OCI-LY7 (cell line): Measurements from ENCODE around the gene SIL1. TPM values are rescaled to one million over a fixed set of nuclear protein-coding genes. Genes with fewer than 3 reads are reported as not detected.
A peak's percentile ranks its signal among the peaks of the same experiment; 100 is the strongest.

ENCODE experiments used
- BruUV-seq: library from RNA; stranded (reverse); fragments of 400-500 nt; replicated peaks from 2 replicates; lab custom pipeline; 2021; lab: Mats Ljungman, UMichigan
- CTCF ChIA-PET: fragments of 300-600 bp; sonication (Branson Sonifier 250); formaldehyde crosslinking; loops from one replicate; lab custom pipeline; 2022; ENCODE audit warnings: antibody characterized with exemption; ENCODE audit not compliant: unreplicated experiment; lab: Charles Lee
- POLR2A ChIA-PET: fragments of 300-600 bp; sonication (Branson Sonifier 250); formaldehyde crosslinking; loops from one replicate; lab custom pipeline; 2022; ENCODE audit warnings: antibody characterized with exemption; lab: Charles Lee
- DNase-seq: peaks from one replicate; pipeline ENCODE4 v3.0.0-alpha.2; 2015; ENCODE audit warnings: low spot score
- H2AFZ ChIP-seq: fragments of 200-600 bp; sonication (generic), shearing (Covaris generic); 2 replicates; pipeline ENCODE4 v1.6.1; 2014; ENCODE audit warnings: mild to moderate bottlenecking, antibody characterized with exemption, low read length, moderate library complexity
- H3K27ac ChIP-seq: fragments of 200-600 bp; sonication (generic); 2 replicates; pipeline ENCODE4 v1.5.1; 2014; ENCODE audit warnings: mixed run types, low read depth, mild to moderate bottlenecking, moderate library complexity, low read length, inconsistent platforms; ENCODE audit not compliant: poor library complexity, severe bottlenecking
- H3K36me3 ChIP-seq: fragments of 200-600 bp; sonication (generic); 2 replicates; pipeline ENCODE4 v1.6.1; 2014; ENCODE audit warnings: mild to moderate bottlenecking, antibody characterized with exemption, low read length, moderate library complexity, mixed read lengths; ENCODE audit not compliant: insufficient read depth
- H3K4me1 ChIP-seq: fragments of 200-600 bp; sonication (generic); 2 replicates; pipeline ENCODE4 v1.5.1; 2014; ENCODE audit warnings: mild to moderate bottlenecking, low read length; ENCODE audit not compliant: insufficient read depth, poor library complexity, severe bottlenecking
- H3K4me2 ChIP-seq: fragments of 200-600 bp; sonication (generic); 2 replicates; pipeline ENCODE4 v1.6.1; 2014; ENCODE audit warnings: mild to moderate bottlenecking, low read length
- H3K4me3 ChIP-seq: fragments of 200-600 bp; sonication (generic); 2 replicates; pipeline ENCODE4 v1.5.1; 2014; ENCODE audit warnings: mild to moderate bottlenecking, low read depth, low read length; ENCODE audit not compliant: poor library complexity, severe bottlenecking
- H3K79me2 ChIP-seq: fragments of 200-600 bp; sonication (generic); 2 replicates; pipeline ENCODE4 v1.6.1; 2016; ENCODE audit warnings: low read depth, mild to moderate bottlenecking, low read length, moderate library complexity, mixed read lengths; ENCODE audit not compliant: insufficient read depth
- H3K9me2 ChIP-seq: fragments of 200-600 bp; sonication (generic); 2 replicates; pipeline ENCODE4 v1.6.1; 2016; ENCODE audit warnings: mild to moderate bottlenecking, low read length, mixed read lengths; ENCODE audit not compliant: insufficient read depth
- H3K9me3 ChIP-seq: fragments of 200-600 bp; sonication (generic); 2 replicates; pipeline ENCODE4 v1.6.1; 2014; ENCODE audit warnings: mild to moderate bottlenecking, mixed run types, low read length, mixed read lengths
- H4K20me1 ChIP-seq: fragments of 200-600 bp; sonication (generic); 2 replicates; pipeline ENCODE4 v1.6.1; 2014; ENCODE audit warnings: mild to moderate bottlenecking, antibody characterized with exemption, low read length, moderate library complexity, mixed read lengths; ENCODE audit not compliant: insufficient read depth
- CTCF ChIP-seq: fragments of 200-600 bp; sonication (generic); conservative IDR thresholded peaks from 2 replicates; pipeline ENCODE4 v1.5.1; 2014; ENCODE audit warnings: mild to moderate bottlenecking, antibody characterized with exemption, low read length, moderate library complexity, mixed read lengths
- EZH2phosphoT487 ChIP-seq: fragments of 200-600 bp; sonication (generic); IDR thresholded peaks from 2 replicates; pipeline ENCODE4 v1.6.1; 2018; ENCODE audit warnings: low read depth, borderline replicate concordance, mild to moderate bottlenecking, mixed run types, antibody characterized with exemption, low read length, moderate library complexity, mixed read lengths
- intact Hi-C: fragments of 100-400 bp; cut with micrococcal nuclease; formaldehyde crosslinking; loops from one replicate; pipeline ENCODE4 v1.10.0; 2022; ENCODE audit not compliant: unreplicated experiment
- total RNA-seq, 2 experiments: library from RNA; depleted of rRNA in 1 of 2; stranded (reverse); fragments of >200 nt in 1 of 2; shearing (Covaris generic) in 1 of 2; gene quantifications; 2 replicates each; pipeline ENCODE4 v1.2.3, GENCODE V29; 2014 to 2022

SIL1 gene
- total RNA-seq, 2 experiments from 2014 or later = 9.2 to 22.8 TPM

DNA sequence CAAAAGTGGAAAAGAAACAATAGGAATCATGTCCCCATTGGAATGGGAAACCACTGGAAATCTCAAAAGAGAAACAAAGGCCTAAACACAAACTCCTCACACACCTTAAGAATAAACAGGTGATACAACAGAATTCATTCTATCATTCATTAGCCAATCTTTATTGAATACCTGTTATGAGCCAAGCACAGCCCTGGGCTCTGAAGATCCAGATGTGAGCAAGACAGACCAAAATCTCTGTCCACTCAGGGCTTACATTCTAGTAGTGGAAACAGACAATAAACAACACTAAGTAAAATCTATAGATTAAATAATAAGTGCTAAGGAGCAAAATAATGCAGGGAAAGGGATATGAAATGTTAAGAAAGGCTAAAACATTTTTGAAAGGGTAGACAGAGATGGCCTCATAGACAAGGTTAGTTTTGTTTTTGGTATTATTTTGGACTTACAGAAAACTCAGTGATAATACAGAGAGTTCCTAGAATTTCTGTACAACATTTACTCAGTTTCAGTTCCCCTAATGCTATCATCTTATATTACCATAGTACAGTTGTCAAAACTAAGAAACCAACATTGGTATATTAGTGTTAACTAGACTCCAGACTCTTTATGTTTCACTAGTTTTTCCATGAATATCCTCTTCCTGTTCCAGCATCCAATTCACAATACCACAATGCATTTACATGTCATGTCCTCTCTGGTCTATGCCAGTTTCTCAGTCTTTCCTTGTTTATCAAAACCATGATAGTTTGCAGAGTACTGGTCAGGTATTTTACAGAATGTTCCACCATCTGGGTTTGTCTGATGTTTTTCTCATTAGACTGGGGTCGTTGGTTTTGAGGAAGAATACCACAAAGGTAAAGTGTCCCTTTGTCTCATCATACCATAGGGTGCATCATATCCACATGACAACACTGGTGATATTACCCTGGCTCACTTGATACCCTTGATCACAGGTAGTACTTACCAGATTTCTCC, 103.7 kb downstream of the SIL1 start:
- peak; percentile 20 for DNase-seq
- ChIA-PET POLR2A (interaction anchor here (0.6 kb wide), 1 partner anchor 465 kb away, joined by 4 read pairs; no protein-coding TSS in a partner anchor), CTCF (no interaction called here)
- intact Hi-C loops = no loop called here
- Histone ChIP-seq H3K4me3 (no peak overlapping the region), H3K4me1 (peaks cover 5% of the 10 kb centered on the region), H3K27ac (no peak overlapping the region), H3K9me3 (no peaks in the 10 kb centered on the region), H2AFZ (no peak overlapping the region), H4K20me1 (no peaks in the 10 kb centered on the region), H3K9me2 (no peaks in the 10 kb centered on the region), H3K4me2 (no peak overlapping the region; the same call in 1 of the 2 replicates), H3K79me2 (no peaks in the 10 kb centered on the region), H3K36me3 (no peaks in the 10 kb centered on the region)
- no peak for TF ChIP-seq CTCF
- no peak for TF ChIP-seq EZH2phosphoT487
- no TSS peak for BruUV-seq

DNA sequence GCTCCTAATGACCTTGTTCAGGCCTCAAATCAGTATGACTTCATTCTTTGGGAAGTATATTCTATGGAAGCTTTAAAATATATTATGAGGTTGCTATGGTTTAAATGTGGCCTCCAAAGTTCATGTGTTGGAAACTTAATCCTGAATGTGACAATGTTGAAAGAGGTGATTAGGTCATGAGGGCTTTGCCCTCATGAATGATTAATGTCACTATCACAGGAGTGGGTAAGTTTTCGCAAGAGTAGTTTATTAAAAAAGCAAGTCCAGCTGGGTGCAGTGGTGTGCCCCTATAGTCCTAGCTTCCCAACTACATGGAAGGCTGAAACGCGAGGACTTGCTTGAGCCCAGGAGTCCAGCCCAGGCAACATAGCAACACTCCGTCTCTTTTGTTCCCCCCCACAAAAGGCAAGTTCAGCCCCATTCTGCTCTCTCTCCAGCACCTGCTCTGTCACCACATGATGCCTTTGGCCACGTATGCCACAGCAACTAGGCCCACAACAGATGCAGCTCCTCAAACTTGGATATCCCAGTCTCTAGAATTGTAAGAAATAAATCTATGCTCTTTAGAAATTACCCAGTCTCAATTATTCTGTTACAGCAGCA, 105.3 kb downstream of the SIL1 start:
- Histone ChIP-seq H3K79me2 (no peaks in the 10 kb centered on the region), H4K20me1 (no peaks in the 10 kb centered on the region), H3K4me2 (no peak overlapping the region), H3K4me1 (peaks cover 5% of the 10 kb centered on the region), H3K9me3 (no peaks in the 10 kb centered on the region), H3K9me2 (no peaks in the 10 kb centered on the region), H2AFZ (no peak overlapping the region), H3K27ac (no peak overlapping the region), H3K36me3 (no peaks in the 10 kb centered on the region), H3K4me3 (no peak overlapping the region)
- intact Hi-C loops = no loop called here
- no peak for DNase-seq
- POLR2A ChIA-PET = no interaction called here
- TF ChIP-seq CTCF (no peak), EZH2phosphoT487 (no peak)
- CTCF ChIA-PET = no interaction called here
- no TSS peak for BruUV-seq
